NCI-H446 (cell line): ENCODE data around the gene SEH1L.

Experiments used
- DNase-seq, 2 experiments: peaks; one replicate each; lab custom pipeline; 2025; lab: John Stamatoyannopoulos, UW

SEH1L gene

DNA sequence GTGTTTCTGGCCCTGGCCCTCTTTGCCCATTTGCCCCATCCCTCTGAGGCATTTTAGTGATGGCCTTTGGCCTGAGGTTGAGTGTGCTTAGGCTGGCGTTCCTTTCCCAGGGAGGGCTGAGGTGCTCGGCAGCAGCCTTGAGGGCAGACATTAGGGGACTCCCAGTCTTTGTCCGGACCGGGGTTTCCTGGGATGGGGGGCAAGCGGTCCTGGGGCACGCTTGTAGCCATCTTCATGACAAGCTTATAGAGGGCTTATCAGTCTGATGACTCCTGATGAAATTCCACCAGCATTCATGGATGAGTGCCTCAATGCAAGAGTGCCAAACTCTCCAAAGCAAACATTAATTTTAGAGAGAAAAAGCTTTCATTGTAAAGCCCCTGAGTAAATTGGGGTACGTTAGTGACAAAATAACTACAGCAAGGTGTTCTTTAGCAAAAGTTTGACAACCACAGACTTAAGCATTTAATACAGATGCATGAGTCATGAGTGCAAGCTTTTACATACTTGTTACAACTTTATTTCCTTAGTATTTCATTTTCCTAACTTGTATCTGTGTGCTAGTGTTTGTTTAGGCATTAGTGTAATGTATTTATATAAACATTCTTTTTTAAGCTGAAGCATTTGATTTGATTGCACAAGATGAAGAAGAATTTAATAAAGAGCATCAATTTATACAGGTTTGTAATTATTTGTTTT, 89.0 kb downstream of the SEH1L start:
- DNase-seq: no peak
